ENCODE results near the gene COPE. TPM values are rescaled to one million over a fixed set of nuclear protein-coding genes. Genes with fewer than 3 reads are reported as not detected.

The COPE gene
- total and polyA plus RNA-seq, 2 experiments from 2014 or later = 322 to 347 TPM

DNA sequence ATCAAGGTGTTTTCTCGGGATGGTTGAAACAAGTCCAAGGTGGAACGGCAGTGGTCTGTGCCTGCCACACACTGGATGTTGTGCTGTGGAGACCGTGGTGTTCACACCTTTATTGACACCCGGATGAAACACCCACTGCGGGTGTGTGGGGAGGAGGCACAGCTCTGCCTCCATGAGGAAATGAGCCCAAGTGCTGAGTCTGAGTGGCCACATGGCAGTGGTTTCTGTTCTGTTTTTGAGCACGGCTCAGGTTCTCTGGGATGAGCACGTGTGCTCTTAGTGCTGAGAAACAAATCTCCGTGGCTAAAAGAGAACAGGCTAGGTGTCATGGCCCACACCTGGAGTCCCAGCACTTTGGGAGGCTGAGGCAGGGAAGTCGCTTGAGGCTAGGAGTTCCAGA is 58.0 kb downstream of the COPE start:
- Histone ChIP-seq H4K20me1 (ENCODE audit: insufficient read depth) (no peaks in the 10 kb centered on the region), H3K27me3 (replicated peaks; ENCODE audit: insufficient read depth) (no peaks in the 10 kb centered on the region), H3K4me3 (no peak overlapping the region), H3K9ac (no peak overlapping the region), H3F3A (ENCODE audit: insufficient read depth) (0 out of 2 replicates have a peak, but pooled peaks cover 4% of the 10 kb centered on the region), H3K79me2 (ENCODE audit: insufficient read depth) (peaks cover 47% of the 10 kb centered on the region), H3K4me1 (ENCODE audit: insufficient read depth) (no peaks in the 10 kb centered on the region), H3K9me3 (ENCODE audit: low read depth) (no peaks in the 10 kb centered on the region), H3K4me2 (ENCODE audit: unreplicated experiment) (no peak overlapping the region), H3K9me2 (ENCODE audit: insufficient read depth) (no peaks in the 10 kb centered on the region), H3K27ac (no peak overlapping the region), H2AFZ (no peak overlapping the region), H3K36me3 (ENCODE audit: low read depth) (peaks cover 55% of the 10 kb centered on the region; the same call in 1 of the 2 replicates)
- WGBS, 2 experiments (ENCODE audit: low coverage in 1 of 2, low lambda C conversion rate in 2 of 2, missing lambda C conversion rate in 2 of 2) = 89 to 90% methylated on average over 9 of the region's 9 CpGs
- no peak for DNase-seq
- in situ Hi-C loops (cut with MboI) = no loop called here
- TF ChIP-seq EZH2phosphoT487 (IDR thresholded peaks at IDR 0.05; ENCODE audit: insufficient read depth, low read depth) (no peak), EZH2 (IDR thresholded peaks at IDR 0.05; ENCODE audit: insufficient read depth, poor library complexity, severe bottlenecking) (no peak)

DNA sequence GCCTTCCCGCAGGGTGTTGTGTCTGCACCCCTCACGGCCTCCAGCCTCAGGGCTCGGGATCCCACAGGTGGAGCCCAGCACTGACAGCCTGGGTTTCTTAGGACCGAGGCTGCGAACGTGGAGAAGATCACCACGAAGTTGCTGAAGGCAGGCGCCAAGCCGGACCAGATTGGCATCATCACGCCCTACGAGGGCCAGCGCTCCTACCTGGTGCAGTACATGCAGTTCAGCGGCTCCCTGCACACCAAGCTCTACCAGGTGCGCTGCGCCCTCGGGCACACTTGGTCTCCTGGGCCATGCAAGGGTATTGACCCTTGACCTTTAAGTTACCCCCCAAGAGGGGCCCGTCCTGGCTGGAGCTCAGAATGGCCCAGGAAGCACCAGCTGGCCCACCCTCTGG is 58.5 kb downstream of the COPE start:
- WGBS, 2 experiments (ENCODE audit: low coverage in 1 of 2, low lambda C conversion rate in 2 of 2, missing lambda C conversion rate in 2 of 2) = 89 to 92% methylated on average over 17 of the region's 17 CpGs
- TF ChIP-seq EZH2 (IDR thresholded peaks at IDR 0.05; ENCODE audit: insufficient read depth, poor library complexity, severe bottlenecking) (no peak), EZH2phosphoT487 (IDR thresholded peaks at IDR 0.05; ENCODE audit: insufficient read depth, low read depth) (no peak)

DNA sequence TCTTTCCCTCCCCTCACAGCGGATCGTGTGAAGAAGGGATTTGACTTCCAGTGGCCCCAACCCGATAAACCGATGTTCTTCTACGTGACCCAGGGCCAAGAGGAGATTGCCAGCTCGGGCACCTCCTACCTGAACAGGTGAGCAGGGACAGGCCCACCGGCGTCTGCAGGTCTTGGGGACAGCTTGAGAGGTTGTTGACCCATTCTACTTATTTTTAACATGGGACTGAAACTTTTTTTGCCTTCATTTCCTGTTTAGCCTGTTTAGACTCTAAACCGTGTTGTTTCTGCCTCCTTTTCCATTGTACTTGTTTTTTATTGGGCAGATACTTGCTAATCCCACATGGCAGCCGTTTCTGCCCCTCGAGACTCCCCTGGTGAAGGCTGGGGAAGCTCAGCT is 58.9 kb downstream of the COPE start:
- DNase-seq = no peak
- Histone ChIP-seq H2AFZ (no peak overlapping the region), H3K27me3 (replicated peaks; ENCODE audit: insufficient read depth) (no peaks in the 10 kb centered on the region), H3K9me2 (ENCODE audit: insufficient read depth) (no peaks in the 10 kb centered on the region), H4K20me1 (ENCODE audit: insufficient read depth) (no peaks in the 10 kb centered on the region), H3K4me2 (ENCODE audit: unreplicated experiment) (no peak overlapping the region), H3K9ac (no peak overlapping the region), H3K4me3 (no peak overlapping the region), H3F3A (ENCODE audit: insufficient read depth) (0 out of 2 replicates have a peak, but pooled peaks cover 4% of the 10 kb centered on the region), H3K9me3 (ENCODE audit: low read depth) (no peaks in the 10 kb centered on the region), H3K79me2 (ENCODE audit: insufficient read depth) (peaks cover 53% of the 10 kb centered on the region), H3K27ac (no peak overlapping the region), H3K4me1 (ENCODE audit: insufficient read depth) (no peaks in the 10 kb centered on the region), H3K36me3 (ENCODE audit: low read depth) (peaks cover 48% of the 10 kb centered on the region; the same call in 1 of the 2 replicates)
- 82 to 86% methylated on average over 11 of the region's 11 CpGs for WGBS, 2 experiments (ENCODE audit: low coverage in 1 of 2, low lambda C conversion rate in 2 of 2, missing lambda C conversion rate in 2 of 2)
- in situ Hi-C loops (cut with MboI) = no loop called here
- no peak for TF ChIP-seq EZH2phosphoT487 (IDR thresholded peaks at IDR 0.05; ENCODE audit: insufficient read depth, low read depth)
- no peak for TF ChIP-seq EZH2 (IDR thresholded peaks at IDR 0.05; ENCODE audit: insufficient read depth, poor library complexity, severe bottlenecking)

More for the DNA sequence above, 58.5 kb downstream of the COPE start:
- H3K4me2 ChIP-seq (ENCODE audit: unreplicated experiment) = no peak overlapping the region
- no peaks in the 10 kb centered on the region for H3K27me3 ChIP-seq (replicated peaks; ENCODE audit: insufficient read depth)
- H3K4me3 ChIP-seq = no peak overlapping the region
- no peaks in the 10 kb centered on the region for H3K9me2 ChIP-seq (ENCODE audit: insufficient read depth)
- 0 out of 2 replicates have a peak, but pooled peaks cover 4% of the 10 kb centered on the region for H3F3A ChIP-seq (ENCODE audit: insufficient read depth)
- H3K36me3 ChIP-seq (ENCODE audit: low read depth) = peaks cover 52% of the 10 kb centered on the region; the same call in 1 of the 2 replicates
- H3K9me3 ChIP-seq (ENCODE audit: low read depth) = no peaks in the 10 kb centered on the region
- in situ Hi-C loops (cut with MboI) = no loop called here
- no peak overlapping the region for H2AFZ ChIP-seq
- no peaks in the 10 kb centered on the region for H4K20me1 ChIP-seq (ENCODE audit: insufficient read depth)
- no peaks in the 10 kb centered on the region for H3K4me1 ChIP-seq (ENCODE audit: insufficient read depth)
- H3K9ac ChIP-seq = no peak overlapping the region
- no peak for DNase-seq
- H3K27ac ChIP-seq = no peak overlapping the region
- H3K79me2 ChIP-seq (ENCODE audit: insufficient read depth) = peaks cover 49% of the 10 kb centered on the region

DNA sequence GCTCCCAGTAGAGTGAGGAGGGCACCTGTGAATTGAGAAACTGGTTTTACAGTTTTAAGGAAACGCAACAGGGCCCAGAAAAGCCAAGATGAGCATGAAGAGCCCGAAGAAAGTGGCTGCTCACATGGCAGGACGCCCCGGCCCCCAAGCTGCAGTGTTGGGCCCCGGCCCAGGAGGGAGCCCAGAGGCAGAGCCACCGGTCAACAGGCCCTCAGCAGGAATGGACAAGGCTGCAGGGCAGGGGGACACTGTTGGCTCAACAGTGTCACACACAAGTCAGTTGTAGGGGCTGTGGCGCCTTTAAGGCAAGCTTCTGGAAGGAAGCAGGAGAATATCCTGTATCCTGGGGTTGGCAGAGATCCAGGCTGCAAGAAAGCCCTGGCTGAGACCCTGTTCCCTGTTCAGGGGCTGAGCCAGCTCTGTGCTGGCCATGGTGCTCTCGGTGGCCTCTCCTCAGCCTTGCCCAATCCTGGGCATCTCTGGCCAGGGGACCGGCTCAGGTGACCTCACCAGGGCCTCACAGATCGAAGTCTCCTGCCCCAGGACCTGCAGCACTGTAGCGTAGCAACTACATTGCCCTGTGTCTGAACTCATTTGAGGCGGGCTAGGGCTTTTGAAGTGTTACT is 59.4 kb downstream of the COPE start:
- Histone ChIP-seq H3K36me3 (ENCODE audit: low read depth) (peaks cover 45% of the 10 kb centered on the region; the same call in 1 of the 2 replicates), H3K27me3 (replicated peaks; ENCODE audit: insufficient read depth) (no peaks in the 10 kb centered on the region), H3F3A (ENCODE audit: insufficient read depth) (0 out of 2 replicates have a peak, but pooled peaks cover 4% of the 10 kb centered on the region), H4K20me1 (ENCODE audit: insufficient read depth) (no peaks in the 10 kb centered on the region), H3K79me2 (ENCODE audit: insufficient read depth) (peaks cover 58% of the 10 kb centered on the region), H3K4me2 (ENCODE audit: unreplicated experiment) (no peak overlapping the region), H3K9me3 (ENCODE audit: low read depth) (no peaks in the 10 kb centered on the region), H3K4me1 (ENCODE audit: insufficient read depth) (no peaks in the 10 kb centered on the region), H3K27ac (no peak overlapping the region), H2AFZ (no peak overlapping the region), H3K9ac (no peak overlapping the region), H3K4me3 (no peak overlapping the region), H3K9me2 (ENCODE audit: insufficient read depth) (no peaks in the 10 kb centered on the region)
- in situ Hi-C loops (cut with MboI) = no loop called here
- WGBS, 2 experiments (ENCODE audit: low coverage in 1 of 2, low lambda C conversion rate in 2 of 2, missing lambda C conversion rate in 2 of 2) = 78 to 81% methylated on average over 12 of the region's 12 CpGs
- no peak for TF ChIP-seq EZH2phosphoT487 (IDR thresholded peaks at IDR 0.05; ENCODE audit: insufficient read depth, low read depth)
- no peak for TF ChIP-seq EZH2 (IDR thresholded peaks at IDR 0.05; ENCODE audit: insufficient read depth, poor library complexity, severe bottlenecking)
- no peak for DNase-seq

Measured in GM23248 (cell line).